GM21825 (cell line): ENCODE results near the gene WWTR1.

Experiments used
- ATAC-seq: cut with Tn5 transposase; IDR thresholded peaks from one replicate; pipeline ENCODE4 v1.9.1; 2021; ENCODE audit warnings: mild to moderate bottlenecking, moderate library complexity; ENCODE audit not compliant: unreplicated experiment

Gene WWTR1

GRCh38 chr3:149506540-149506939, 151.3 kb downstream of the WWTR1 start:
- ATAC-seq: no peak

GRCh38 chr3:149502438-149502837, 155.4 kb downstream of the WWTR1 start:
- no peak for ATAC-seq

- no peak for ATAC-seq
These were observed 156.3 kb downstream of the WWTR1 start for GRCh38 chr3:149501524-149501923.

GRCh38 chr3:149497966-149498670, 159.7 kb downstream of the WWTR1 start:
- no peak for ATAC-seq

- ATAC-seq: no peak
These were observed 160.9 kb downstream of the WWTR1 start for GRCh38 chr3:149496891-149497290.

- ATAC-seq: no peak
These were observed 162.2 kb downstream of the WWTR1 start for GRCh38 chr3:149495581-149496125.

- ATAC-seq: no peak
These were observed 162.9 kb downstream of the WWTR1 start for GRCh38 chr3:149494759-149495580.

GRCh38 chr3:149494022-149494758, 163.6 kb downstream of the WWTR1 start:
- no peak for ATAC-seq

- no peak for ATAC-seq
These were observed 164.4 kb downstream of the WWTR1 start for GRCh38 chr3:149493315-149494021.

- ATAC-seq: no peak
These were observed 167.4 kb downstream of the WWTR1 start for GRCh38 chr3:149490260-149490971.

GRCh38 chr3:149489060-149489690, 168.7 kb downstream of the WWTR1 start:
- ATAC-seq: no peak

GRCh38 chr3:149487598-149488197, 170.1 kb downstream of the WWTR1 start:
- ATAC-seq: peak; percentile 81

- no peak for ATAC-seq
These were observed 171.1 kb downstream of the WWTR1 start for GRCh38 chr3:149486726-149487125.

- ATAC-seq: no peak
These were observed 176.3 kb downstream of the WWTR1 start for GRCh38 chr3:149481491-149481890.

- ATAC-seq: no peak
These were observed 176.8 kb downstream of the WWTR1 start for GRCh38 chr3:149481056-149481455.

- peak; percentile 90 for ATAC-seq
These were observed 177.4 kb downstream of the WWTR1 start for GRCh38 chr3:149480326-149481017.

- ATAC-seq: no peak
These were observed 178.1 kb downstream of the WWTR1 start for GRCh38 chr3:149479621-149480325.

GRCh38 chr3:149476225-149476624, 181.6 kb downstream of the WWTR1 start:
- ATAC-seq: no peak
